NCI-H748 (cell line): ENCODE data around the gene OR51E2.
"Not testable (repeated sequence)": the region's sequence is repeated elsewhere in the genome, so short reads cannot be mapped to it uniquely, and the experiment has no call there.

ENCODE experiments used
- DNase-seq: peaks from one replicate; lab custom pipeline; 2025; ENCODE audit not compliant: unreplicated experiment; lab: John Stamatoyannopoulos, UW

The OR51E2 gene, protein sequence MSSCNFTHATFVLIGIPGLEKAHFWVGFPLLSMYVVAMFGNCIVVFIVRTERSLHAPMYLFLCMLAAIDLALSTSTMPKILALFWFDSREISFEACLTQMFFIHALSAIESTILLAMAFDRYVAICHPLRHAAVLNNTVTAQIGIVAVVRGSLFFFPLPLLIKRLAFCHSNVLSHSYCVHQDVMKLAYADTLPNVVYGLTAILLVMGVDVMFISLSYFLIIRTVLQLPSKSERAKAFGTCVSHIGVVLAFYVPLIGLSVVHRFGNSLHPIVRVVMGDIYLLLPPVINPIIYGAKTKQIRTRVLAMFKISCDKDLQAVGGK

DNA sequence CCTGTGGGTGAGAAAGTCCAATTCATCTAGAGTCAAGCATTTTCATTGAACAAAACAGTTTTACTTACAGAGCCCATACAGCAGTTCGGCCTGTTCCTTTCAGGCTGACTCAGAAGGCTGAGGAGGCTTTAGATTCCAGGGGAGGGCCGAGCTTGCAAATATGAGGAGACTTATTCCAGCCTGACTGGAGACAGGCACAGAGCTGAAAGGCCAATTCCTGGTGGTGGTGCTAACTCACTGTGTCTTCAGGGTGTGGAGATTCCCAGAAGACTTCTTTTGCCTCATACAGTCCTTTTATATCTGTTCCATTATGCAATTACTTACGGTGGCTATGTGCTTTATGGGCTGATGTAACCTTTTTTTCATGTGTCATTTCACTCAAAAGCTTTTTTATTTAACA lies at the start of gene OR51E2:
TSS of gene OR51E2 (minus strand) at position 269 of the 400 bp plus-strand sequence. CDS start 15,142 bp downstream, outside the sequence.
- peak; percentile 84 for DNase-seq

GRCh38 chr11:4740735-4741134 lies 43.1 kb upstream of the OR51E2 start:
- no peak for DNase-seq

DNA sequence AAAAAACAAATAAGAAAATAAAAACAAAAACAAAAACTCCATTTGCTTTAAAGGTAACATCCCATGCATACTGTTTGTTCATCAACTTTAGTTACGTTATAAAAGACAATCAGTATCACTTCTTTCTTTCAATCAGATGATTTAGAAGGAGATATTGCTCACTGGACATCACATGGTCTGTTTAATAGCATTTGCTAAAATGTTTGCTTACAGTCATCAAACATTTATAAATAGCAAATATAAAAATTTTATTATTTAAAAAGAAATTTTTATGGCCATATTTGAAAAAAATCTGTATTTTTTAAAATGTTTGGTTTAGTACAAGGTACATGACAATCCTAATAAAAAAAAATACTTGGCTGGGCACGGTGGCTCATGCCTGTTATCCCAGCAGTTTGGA lies 29.5 kb upstream of the OR51E2 start:
- no peak for DNase-seq

- not testable (repeated sequence) for DNase-seq
These were observed 25.2 kb upstream of the OR51E2 start for GRCh38 chr11:4722616-4723534.

DNA sequence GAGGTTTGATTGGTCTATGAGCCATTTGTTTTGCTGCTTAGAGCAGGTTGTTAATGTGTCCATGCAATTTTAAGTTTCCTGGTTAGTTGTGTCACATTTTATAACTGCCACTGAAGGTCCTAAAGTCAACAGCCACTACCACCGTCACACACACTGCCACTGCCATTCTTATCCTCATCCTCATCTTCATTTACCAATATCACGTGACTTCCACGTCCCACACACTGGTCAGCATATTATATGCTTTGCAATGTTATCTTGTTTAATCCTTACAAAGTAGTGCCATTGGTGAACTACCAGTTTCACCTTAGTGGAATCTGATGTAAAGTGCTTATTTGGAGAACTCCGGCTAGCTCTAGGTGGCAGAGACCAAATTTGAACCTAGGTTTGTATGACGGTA lies 16.6 kb upstream of the OR51E2 start:
- no peak for DNase-seq

- peak; percentile 35 for DNase-seq
These were observed 15.6 kb upstream of the OR51E2 start for GRCh38 chr11:4713241-4713640.

DNA sequence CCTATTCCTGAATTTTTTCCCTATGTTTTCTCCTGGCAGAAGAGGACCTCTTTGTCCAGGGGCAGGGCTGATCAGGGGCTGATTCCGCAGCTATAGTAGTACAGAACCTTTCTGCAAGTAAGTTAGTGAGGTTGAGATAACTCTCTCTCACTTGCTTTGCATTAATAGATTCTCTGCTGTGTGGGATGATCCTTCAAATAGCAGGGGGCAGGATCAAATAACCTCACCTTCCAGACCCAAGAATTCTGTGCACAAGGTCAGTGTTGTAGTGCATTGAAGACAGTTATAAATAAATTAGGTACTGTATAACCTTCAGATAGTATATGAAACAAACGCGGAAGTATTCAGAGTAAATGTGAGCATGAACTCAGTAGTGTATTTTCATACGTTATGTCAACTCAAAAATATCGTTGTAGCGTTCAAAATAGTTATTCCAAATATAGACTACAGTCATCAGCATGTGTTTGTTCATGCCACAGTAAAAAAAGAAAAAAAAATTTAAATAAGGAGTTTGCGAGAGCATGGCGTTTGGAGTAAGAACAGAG lies 7.2 kb upstream of the OR51E2 start:
- no peak for DNase-seq

DNA sequence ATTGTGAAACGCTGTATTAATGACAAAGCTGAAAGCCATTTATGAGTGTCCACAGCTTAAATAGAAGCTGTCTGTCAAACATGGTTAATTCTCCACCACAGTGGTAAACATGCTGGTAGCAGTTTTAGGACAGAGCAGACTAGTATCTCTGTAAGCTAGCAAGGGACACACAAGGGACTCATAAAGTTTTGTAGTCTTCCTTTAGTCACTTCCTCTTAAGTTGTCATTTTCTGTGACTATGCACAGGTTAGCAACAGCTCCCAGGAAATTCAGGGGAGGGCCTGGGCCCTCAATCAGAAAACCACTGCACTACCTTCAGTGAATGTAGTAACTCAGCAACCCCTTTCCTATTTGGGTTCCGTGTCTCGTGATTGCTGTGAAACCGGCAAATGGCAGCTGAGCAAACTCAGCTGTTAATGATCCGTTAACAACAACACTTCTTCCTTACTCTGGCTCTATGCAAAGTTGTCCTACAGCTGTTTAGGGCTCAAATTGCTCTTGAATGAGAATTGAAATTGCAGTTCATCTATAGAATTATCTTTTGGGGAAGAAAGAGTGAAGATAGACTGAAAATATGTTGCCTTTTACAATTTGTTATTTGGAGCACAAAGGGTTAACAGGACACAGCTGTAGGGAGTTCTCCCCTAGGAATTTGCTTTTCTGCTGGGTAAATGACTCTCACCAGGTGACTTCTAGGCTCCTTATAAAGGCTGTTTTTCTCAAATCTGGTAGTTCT lies 6.6 kb upstream of the OR51E2 start, which contains the start of gene MMP26:
TSS of gene MMP26 (plus strand) at position 731 of the 736 bp plus-strand sequence.
- peak; percentile 99 for DNase-seq

- DNase-seq: no peak
These were observed 2.8 kb upstream of the OR51E2 start for GRCh38 chr11:4700436-4700820.

GRCh38 chr11:4699697-4700435 lies 2.2 kb upstream of the OR51E2 start:
- no peak for DNase-seq

GRCh38 chr11:4695442-4695841 lies 2.2 kb downstream of the OR51E2 start:
- no peak for DNase-seq

DNA sequence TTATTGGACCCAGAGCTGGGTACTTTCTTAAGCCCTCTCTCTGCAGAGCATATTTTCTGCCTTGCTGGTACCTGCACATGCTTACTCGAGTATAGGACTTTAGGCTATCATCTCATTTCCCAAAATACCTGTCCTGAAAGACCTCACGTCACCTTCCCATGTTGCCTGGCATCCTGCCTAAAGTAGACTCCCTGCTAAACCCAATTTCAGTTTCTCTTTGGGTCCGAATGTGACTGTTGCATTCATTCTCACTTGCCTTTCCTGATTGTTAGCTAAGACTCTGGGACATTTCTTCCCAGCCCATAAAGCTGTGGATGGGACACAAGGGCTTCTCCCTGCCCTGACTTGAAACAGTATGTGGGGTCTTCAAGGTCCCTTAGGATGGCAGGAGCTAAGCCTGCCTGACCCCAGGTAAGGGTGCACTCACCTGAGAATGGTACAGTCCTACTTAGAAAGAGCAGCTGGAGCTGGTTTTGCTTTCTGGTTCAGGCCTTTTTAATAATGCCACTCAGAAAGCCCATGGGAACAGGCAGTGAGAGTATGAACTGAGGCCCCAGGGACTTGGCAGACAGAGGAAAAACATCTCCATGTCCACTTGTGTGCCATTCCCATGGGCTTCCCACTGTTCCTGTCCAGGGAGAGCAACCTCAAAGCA lies 12.9 kb downstream of the OR51E2 start:
- DNase-seq: no peak

- no peak for DNase-seq
These were observed 14.8 kb downstream of the OR51E2 start for GRCh38 chr11:4682623-4683419.

- peak; percentile 96 for DNase-seq
These were observed 17.3 kb downstream of the OR51E2 start for GRCh38 chr11:4680341-4680740.

DNA sequence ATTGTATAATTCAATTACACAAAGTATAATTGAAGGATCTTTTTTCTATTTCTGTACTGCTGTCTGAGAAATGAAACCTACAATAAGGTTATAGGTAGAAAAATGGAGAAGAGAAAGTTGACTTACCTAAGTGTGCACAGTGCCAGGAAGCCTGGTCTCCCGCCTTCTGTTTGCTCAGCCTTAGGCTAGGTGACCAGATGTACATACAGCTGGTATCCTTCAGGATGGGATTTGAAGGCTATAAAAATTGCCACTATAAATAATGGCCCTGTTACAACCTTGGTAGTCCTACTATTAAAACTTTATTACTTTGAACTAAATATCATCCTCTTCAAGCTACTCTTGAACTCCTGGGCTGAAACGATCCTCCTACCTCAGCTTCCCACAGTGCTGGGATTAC lies 19.7 kb downstream of the OR51E2 start:
- DNase-seq: peak; percentile 84

- DNase-seq: no peak
These were observed 23.9 kb downstream of the OR51E2 start for GRCh38 chr11:4673781-4674180.

GRCh38 chr11:4672470-4672869 lies 25.2 kb downstream of the OR51E2 start:
- DNase-seq: no peak

DNA sequence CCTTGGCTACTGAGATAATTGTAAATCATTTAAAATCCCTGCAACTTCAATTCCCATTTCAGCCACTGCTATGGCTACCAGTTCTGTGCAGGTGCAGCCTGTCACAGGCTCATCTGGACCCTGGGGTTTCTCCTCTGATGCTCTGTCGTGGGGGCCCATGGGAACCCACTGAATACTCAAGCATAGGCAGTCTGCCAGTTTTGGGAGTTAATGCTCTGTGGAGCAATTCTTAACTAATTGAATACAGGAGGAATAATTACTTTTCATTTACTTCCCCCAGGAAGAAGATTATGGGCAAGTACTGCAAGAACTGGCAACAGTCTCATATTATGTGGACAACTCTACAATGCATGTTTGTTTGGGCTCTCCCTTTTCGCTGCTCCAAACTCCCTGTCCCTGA lies 25.9 kb downstream of the OR51E2 start:
- no peak for DNase-seq

GRCh38 chr11:4665424-4665823 lies 32.2 kb downstream of the OR51E2 start:
- DNase-seq: no peak
